Measurements from ENCODE around the gene ZNF57.

- TF ChIP-seq POLR2A (IDR thresholded peaks at IDR 0.05) (no peak), CTCF (IDR thresholded peaks at IDR 0.05) (no peak)
Measured at GRCh38 chr19:2949939-2950285, 49.2 kb downstream of the ZNF57 start.
